GM12873 (cell line): ENCODE measurements around the gene KRTAP1-5.

ENCODE experiments used
- CTCF ChIP-seq: IDR thresholded peaks from 2 replicates; pipeline ENCODE4 v1.5.1; 2012; ENCODE audit warnings: low read depth, mild to moderate bottlenecking, moderate library complexity, low read length, control low read depth; ENCODE audit not compliant: insufficient read depth; ENCODE audit errors: missing control alignments

Gene KRTAP1-5

GRCh38 chr17:40984226-40984625, 42.8 kb downstream of the KRTAP1-5 start, which contains the start of gene KRT40:
TSS of gene KRT40 (minus strand) at chr17:40984326. CDS start at chr17:40984273, 53 bp downstream.
- TF ChIP-seq CTCF, result no peak

GRCh38 chr17:40981115-40981514, 45.9 kb downstream of the KRTAP1-5 start:
- no peak for TF ChIP-seq CTCF

- TF ChIP-seq CTCF, result no peak
These were observed 46.4 kb downstream of the KRTAP1-5 start for GRCh38 chr17:40980596-40980995.

- no peak for TF ChIP-seq CTCF
These were observed 46.9 kb downstream of the KRTAP1-5 start for GRCh38 chr17:40980117-40980516.

- TF ChIP-seq CTCF, result no peak
These were observed 48.3 kb downstream of the KRTAP1-5 start for GRCh38 chr17:40978575-40979151.
